GM21717 (cell line): ENCODE results near the gene OTX1.

Experiments used
- ATAC-seq: cut with Tn5 transposase; IDR thresholded peaks from one replicate; pipeline ENCODE4 v1.9.1; 2021; ENCODE audit warnings: mild to moderate bottlenecking, moderate library complexity; ENCODE audit not compliant: unreplicated experiment

OTX1 gene

DNA sequence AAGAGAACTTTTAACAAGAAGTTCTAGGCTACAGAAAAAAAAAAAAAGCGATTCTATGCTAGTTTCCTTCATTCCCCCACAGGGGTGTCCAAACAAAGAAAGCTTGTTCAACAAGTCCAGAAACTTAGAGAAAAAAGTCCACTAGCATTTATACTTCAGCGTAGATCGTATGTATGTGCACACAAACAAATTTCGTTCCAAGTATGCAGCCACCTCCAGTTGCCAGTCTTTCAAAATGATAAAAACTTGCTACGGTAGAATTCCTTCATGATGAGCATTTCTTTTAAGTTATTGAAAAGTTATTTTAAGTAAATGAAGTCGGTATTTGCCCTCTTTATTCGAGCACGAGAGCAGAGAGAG, 3.7 kb upstream of the OTX1 start:
- ATAC-seq, result no peak

DNA sequence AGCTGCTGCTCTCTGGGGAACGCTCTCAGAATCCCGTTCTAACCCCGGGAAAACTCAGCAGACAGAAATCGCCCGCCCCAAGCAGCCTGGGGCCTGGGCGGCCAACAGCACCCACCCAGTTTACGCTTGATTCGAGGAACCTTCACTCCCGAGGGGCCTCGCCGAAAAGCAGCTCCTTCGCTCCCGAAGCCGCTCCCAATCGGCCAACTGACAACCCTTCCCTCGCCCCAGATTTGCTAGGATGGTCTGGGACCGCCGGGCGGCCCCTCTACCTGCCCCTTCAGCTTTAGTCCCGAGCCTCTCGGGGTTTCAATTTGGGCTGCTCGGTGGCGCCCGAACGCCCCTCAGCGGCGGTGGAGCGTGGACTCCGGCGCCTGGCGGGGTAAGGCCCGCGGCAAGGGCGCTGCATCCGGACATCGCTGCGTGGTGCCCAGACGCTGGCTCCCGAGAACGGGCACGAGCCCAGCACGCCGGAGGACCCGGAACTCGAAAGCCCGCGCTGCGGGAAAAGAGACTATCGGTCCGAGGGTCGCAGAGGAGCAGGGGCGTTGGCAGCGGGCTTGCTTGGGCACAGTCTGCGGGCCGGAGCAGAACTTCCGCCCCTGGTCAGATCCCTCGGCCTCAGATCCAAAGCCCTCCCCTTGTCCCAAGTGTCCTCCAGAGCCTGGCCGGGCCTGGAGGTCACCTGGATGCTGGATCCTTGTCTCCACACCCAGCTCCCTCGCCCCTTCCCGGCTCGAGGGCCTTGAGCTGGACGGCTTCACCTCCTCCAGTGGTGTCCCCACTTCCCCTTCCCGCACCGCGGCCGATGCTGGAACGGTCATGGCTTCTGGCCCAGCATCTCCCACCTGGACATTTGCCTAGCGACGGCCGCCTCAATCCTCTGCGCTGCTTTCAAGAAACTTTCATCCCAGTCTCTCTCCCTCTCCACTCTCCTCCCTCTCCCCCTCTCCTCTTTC, 3.0 kb upstream of the OTX1 start:
- no peak for ATAC-seq

DNA sequence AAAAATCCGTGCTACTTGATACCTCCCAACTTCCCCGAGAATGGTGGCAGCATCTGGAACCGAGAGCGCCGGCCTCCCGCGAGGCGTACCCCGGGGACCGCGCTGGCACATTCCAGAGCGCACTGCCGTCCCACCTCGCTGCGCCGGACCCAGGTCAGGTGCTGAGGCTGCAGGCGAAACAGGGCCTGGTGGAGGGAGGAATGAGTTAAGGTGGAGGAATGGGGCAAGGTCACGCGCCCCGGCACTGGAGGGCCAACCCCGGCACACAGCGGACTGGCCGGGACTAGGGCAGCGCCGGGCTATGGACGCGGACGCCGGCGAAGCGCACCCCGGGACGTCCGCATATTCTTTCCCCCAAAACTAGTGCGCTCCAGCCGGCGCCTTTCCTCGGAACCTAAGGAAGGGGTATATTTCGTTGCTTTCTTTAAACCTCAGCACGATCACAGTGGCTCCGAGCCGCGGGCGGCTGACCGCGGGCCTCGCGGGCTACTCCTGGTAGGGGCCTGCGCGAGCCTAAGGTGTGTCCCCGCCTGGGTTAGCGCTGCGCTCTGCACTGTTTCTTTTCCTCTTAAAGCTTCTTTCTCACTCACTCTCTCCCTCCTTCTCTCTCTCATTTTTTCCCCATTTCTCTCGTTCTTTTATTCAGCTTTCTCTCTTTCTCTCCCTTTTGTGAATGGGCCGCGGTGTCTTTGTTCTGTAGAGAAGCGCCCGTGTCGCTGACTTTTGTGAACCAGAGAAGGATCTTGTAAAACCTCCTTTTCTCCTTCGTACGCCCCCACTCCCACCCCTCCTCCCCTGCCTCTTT, 2.1 kb upstream of the OTX1 start:
- no peak for ATAC-seq

DNA sequence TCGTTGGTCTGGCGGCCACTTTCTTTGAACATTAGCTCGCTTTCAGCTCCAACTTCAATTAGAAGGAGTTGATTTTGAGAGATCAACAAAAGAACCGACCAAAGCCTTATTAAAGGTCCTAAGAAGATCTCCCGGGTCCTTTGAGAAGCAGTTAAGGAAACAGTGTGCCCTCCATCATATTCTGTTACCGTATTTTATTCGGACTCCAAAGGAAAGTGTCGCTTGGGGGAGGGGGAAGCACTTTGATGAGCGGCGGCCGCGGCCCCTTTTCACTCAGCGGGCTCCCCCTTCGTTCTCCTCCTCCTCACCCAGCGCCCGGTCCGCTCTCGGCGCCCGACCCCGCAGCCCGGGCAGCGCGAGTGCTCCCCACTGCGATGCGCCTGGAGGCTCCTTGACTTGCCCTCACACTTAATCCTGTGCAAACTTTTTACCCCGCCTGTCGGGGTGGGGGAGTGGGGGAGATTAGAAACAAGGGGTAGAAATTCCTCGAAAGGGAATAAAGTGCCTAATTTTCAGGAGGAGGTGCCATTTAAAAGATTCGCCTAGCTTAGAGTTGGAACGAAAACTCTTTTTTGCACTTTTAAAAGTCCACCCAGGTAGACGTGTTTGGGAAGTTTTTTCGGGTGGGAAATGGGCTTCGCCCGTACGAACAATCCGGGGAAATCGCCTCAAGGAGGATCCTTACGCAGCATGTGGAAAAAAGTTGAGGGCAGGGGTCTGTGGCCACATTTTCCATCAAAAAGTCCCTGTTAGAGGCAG, 1.2 kb upstream of the OTX1 start:
- ATAC-seq, result no peak

DNA sequence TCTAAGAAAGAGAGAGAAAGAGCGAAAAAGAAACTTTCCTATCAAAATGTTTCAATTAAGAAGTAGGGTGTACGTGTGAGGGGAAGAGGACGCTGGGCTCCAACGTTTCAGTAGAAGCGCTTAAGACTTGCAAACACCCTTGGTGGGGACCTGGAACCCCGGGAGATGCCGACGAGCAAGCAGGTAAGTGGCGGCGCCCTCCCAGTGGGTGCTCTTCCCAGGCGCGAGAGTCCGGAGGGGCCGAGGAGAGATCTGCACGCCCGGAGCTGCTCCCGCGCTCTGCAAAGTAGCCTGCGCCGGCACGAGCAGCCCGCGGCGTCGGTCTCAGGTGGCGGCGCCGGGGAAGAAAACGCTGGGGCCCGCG, 678 bp upstream of the OTX1 start:
- ATAC-seq, result peak; percentile 32

DNA sequence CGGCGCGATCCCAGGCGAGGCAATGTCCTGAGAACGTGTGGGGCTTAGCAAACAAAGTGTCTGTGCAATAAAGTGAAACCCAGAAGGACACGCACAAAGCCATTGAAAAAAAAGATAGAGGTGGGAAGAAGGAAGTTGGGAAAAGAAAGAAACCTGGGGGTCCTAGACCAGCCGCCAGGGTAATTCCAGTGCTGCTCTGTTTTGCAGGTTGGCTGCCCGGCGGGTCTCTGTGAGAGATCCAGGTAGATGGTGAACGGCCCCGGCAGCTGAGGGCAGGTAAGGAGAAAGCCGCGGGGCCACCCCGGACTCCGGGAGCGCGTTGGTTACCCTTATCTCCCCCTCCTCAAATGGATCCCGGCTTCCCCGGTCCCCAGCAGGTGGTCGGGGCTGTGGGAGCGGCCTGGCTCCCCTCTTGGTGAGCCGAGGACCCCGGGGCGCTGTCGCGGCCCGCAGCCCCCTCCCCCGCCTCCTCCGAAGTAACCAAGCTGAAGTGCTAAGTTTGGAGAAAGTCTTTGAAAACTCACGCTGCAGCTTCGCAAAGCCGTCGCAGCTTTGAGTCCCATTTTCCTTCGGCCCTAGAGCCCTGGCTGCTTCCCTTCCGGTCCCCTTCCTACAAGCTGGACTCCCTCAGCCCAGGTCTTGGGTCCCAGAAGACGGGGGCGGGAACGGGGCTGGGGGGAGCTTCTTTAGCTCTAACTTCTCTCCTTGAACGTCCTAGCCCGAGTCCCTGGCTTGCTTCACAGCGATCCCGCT, 588 bp downstream of the OTX1 start:
- ATAC-seq, result no peak

DNA sequence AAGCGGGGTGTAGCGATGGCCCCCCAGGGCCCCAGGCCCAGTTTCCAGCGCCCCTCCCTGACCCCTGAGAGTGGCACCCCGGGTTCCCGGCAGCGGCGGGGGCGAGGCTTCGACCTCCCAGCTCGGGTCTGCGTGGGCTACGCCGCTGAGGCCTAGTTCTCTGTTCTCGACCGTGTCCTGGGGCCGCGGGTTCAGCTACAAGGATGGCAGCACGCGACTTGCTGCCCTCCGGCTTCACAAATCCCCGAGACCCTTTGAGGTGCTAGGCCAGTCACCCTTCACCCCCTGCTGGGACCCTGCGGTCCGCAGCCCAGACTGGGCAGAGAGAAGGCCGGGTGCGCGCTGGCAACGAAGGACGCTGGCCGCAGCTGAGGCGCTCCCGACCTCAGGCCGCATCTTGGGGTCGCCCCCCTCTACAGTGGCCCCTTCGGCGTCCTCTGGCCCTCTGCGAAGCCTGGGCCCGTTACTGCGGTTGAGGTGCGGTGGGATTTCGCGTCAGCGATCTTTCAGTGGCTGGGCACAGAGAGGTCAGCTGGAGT, 1.2 kb downstream of the OTX1 start:
- ATAC-seq, result no peak

DNA sequence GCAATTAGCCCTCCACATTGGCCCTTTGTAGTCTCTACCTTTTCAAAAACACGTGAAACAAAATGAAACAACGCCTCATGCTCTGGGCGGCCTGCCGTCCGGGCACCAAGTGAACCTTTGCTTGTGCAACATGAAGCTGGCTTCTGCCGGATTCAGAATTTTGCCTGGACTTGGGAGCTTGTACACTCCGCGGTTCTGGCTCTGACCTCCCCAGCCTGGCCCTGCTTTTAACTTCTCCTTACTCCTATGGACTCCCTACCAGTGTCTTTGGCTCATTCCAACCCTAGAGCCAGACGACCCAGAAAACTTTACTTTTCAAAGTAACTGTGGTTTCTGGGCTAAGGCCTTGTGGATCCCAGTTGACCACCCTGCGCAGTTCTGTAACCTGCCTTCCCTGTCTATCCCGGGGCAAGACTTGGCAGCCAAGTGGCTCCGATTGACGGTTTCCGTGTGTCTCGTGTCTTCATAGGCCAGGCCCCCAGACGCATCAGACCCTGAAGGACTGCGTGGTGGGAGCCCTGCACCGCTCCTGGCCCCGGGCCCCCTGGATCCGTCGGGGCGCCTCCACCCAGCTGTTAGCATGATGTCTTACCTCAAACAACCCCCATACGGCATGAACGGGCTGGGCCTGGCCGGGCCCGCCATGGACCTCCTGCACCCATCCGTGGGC, 1.9 kb downstream of the OTX1 start:
- ATAC-seq, result no peak

DNA sequence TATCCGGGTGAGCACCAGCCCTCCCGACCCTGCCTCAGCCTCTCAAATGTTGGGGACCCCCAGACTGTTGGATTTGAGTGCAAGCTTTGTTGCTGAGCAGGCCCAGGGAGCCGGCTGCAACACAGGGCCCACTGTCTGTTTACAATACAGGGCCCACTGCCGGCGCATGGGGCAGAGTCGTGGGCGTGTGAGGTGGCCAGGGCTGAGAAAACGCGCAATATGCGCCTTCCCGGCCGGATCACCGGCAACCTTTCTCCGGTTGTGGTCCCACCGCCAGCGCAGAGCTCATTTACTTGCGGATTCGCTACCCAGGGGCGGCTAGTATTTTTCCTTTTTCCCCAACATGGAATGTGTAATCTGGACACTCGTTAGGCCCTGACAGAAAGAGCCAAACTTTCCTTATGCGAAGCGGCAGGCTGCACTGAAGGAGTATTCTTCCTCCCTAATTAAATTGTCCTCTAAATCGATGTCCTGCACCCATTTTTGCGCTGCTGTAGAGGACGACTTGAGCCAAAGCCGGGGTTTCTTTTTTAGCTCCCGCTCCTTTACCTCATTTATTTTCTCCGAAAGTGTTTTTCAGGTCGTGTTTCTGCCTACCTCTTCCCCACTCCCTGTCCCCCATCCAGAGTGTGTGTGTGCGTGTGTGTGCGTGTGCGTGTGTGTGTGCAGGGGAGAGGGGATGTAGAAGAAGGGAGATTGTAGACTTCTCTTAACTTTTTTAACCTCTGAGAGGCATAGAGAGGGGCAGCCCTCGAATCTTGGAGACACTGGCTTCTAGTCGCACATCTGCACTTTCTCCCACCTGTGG, 2.7 kb downstream of the OTX1 start:
- no peak for ATAC-seq

DNA sequence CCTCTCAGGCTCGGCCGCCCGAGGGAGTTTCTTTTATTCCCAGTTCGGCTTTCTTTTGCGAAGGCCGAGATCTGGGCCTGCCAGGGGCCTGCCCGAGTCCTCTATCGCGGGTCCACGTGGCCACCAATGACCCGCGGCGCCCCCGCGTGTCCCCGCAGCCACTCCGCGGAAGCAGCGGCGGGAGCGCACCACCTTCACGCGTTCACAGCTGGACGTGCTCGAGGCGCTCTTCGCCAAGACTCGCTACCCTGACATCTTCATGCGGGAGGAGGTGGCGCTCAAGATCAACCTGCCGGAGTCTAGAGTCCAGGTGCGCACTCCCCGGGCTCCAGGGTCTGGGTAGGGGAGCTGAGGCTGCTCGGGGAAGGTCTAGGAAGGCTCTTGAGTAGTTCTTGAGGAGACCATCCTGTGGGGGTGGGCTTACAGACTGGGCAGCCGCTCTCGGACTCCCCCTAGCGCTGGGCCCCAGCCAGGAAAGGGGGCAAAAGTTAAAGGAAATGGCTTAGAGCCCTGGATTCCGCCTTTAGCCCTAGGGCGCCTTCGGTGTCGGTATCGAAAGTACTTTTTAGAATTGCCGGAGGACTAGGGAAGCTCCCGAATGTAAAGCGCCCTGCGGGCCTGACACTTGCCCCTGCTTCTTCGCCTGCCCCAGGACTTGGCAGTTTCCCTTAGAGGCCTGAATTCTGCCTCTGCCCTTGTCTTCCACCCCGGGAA, 3.4 kb downstream of the OTX1 start:
- no peak for ATAC-seq

DNA sequence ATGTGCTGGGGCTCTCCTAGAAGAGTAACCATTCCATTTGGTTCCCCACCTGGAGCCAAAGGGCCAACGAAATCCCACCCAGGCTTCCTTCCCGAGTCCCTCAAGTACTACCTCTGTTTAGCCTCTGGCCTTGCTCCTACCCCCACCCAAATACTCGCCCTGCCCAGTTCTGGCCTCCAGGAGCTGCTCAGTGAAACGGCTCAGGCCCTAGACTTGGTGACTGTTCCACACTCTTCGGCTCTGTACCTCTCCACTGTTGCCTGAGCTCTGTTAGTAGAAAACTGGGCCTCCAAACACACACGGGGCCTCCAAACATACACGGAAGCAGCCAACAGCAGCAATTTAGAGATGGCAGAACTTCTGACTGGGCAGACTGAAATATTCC, 4.2 kb downstream of the OTX1 start:
- ATAC-seq, result no peak

DNA sequence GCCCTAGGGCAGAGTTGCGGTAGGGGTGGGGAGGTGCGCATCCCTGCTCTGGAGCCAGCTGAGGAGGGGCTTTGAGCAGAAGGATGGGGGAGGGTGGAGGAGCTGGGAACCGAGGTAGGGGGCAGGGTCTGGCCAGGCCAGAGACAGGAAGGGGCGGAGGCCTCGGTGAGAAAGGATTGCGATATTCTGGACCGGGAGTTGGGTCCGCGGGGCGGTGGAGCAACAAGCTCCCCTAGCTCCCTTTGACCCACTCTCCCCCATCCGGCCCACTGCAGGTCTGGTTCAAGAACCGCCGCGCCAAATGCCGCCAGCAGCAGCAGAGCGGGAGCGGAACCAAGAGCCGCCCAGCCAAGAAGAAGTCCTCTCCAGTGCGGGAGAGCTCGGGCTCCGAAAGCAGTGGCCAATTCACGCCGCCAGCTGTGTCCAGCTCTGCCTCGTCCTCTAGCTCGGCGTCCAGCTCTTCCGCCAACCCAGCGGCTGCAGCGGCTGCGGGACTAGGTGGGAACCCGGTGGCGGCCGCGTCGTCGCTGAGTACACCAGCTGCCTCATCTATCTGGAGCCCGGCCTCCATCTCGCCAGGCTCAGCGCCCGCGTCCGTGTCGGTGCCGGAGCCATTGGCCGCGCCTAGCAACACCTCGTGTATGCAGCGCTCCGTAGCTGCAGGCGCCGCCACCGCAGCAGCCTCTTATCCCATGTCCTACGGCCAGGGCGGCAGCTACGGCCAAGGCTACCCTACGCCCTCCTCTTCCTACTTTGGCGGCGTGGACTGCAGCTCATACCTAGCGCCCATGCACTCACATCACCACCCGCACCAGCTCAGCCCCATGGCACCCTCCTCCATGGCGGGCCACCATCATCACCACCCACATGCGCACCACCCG, 4.8 kb downstream of the OTX1 start:
- no peak for ATAC-seq

DNA sequence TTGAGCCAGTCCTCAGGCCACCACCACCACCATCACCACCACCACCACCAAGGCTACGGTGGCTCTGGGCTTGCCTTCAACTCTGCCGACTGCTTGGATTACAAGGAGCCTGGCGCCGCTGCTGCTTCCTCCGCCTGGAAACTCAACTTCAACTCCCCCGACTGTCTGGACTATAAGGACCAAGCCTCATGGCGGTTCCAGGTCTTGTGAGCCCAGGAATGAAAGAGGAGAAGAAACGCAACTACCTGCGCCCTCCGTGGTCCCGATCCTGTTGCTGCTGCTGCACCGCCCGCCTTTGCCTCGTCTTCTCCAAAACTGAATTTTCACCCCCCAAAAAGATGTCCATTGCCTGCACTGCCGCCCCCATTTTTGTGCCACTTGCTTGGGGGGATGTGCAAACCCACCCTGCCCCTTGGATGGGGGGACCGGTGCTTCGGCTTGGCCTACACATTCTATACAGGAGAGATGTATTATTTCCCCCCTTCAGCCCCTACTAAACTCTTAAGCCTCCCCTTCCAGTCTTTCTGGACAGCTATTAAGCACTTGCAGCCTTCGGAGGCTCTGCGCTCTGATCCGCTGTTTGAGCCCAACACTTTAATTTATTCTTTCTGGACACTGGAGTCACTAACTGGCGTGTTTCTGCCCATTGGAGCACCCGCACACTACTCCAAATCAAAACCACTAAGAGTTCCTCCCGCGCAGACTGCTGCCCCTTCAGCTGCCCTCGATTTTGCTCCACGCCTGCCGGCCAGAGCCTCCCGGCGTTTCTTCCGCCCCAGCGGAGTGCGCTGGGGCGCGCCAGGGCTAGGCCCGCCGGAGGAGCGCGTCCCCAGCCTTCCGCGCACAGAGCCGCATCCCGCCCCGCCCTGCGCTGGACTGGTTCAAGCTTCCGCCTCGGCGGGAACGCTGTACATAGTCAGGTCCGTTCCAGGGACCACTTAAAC, 5.7 kb downstream of the OTX1 start:
- ATAC-seq, result no peak

DNA sequence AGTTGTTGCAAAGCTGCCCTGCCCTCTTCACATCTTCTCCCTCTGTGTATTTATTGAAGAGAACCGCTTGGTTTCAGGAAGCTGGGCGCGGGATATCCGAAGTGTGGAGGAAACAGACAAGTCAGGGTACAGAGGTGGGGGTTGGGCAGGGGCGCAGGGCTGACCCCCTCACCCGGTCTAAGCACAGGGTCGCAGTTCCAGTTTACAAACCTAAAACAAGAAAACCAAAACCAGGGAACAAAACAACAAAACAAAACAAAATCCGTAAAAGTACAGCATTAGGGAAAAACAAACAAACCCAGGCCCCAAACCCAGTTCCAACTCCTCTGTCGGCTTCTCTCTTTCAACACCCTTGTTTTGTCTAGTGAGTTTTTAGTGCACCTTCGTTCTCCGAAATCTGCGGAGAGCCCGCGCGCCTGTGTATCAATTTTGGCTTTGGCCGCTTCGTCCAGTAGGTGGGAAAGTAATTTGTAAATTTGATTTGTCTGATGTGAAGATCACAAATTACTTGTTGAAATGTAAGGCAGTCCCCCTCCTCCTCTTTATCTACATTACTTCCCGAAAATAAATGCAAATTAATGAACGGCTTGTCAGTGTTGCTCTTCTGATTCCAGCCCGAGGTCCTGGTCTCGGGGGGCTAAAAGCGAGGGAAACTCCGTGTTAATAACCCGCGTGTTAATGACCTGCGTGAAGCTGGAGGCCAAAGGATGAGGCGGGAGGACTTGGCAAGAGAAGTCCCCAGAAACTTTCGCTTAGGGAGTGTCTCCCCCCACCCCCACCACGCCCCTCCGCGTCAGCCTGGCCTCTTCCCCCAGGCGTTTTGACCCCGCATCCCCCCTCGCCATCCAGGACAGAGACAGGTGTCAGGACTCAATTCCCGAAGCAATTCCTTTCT, 6.9 kb downstream of the OTX1 start:
- no peak for ATAC-seq

DNA sequence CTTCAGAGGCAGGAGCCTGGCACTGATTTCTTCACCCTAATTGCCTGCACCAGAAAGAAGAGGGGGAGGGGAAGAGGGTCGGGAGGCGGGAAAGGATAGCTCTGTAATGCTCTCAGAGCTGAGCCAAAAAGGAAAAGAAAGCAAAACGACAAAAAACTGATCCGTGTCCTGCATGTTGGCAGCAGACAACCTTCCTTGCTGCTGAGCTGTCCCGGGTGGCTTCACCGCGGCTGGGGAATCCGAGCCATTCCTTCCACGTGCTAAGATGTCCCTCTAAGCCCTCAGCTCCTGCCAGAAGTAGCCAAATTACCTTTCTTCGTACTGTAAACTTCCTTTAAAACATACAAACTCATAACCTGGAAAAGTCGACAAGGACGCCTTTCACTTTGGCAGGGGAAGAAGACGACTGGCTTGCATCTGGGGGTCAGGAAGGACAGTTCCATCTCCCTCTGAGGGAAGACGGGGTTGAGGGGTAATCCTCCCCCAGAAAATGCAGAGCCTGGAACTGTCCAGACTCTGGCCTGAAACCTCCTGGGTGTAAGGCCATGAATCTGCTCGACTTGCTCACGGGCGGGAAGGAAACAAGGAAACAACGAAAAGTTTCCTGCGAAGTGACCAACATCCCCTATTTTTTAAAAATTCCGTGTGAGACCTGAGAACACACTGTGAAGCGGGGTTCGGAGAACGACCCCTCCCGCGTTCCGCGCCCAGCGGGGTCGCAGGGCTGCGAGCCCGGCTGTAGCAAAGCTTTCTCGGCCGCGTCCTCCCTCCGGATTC, 7.7 kb downstream of the OTX1 start:
- ATAC-seq, result no peak
